Nephron progenitor cell (in vitro differentiated cells): ENCODE results near the gene ARHGAP40.
A peak's percentile ranks its signal among the peaks of the same experiment; 100 is the strongest.

Experiments
- DNase-seq: peaks from one replicate; pipeline ENCODE4 v3.0.0; 2021
- H3K27ac Mint-ChIP-seq: 2 replicates; pipeline ENCODE4 v1.8.0; 2021; ENCODE audit warnings: mild to moderate bottlenecking, moderate library complexity, mixed read lengths
- H3K27me3 Mint-ChIP-seq: 2 replicates; pipeline ENCODE4 v1.8.0; 2021; ENCODE audit warnings: mild to moderate bottlenecking, low read depth, mixed read lengths; ENCODE audit not compliant: poor library complexity
- H3K36me3 Mint-ChIP-seq: 2 replicates; pipeline ENCODE4 v1.8.0; 2021; ENCODE audit warnings: low read depth, mixed read lengths
- H3K4me1 Mint-ChIP-seq: 2 replicates; pipeline ENCODE4 v1.8.0; 2021; ENCODE audit warnings: mixed read lengths
- H3K4me3 Mint-ChIP-seq: 2 replicates; pipeline ENCODE4 v1.8.0; 2021; ENCODE audit warnings: mild to moderate bottlenecking, moderate library complexity, mixed read lengths
- H3K9me3 Mint-ChIP-seq: 2 replicates; pipeline ENCODE4 v1.8.0; 2021; ENCODE audit warnings: mild to moderate bottlenecking, moderate library complexity, mixed read lengths
- CTCF ChIP-seq: fragments of 200-600 bp; sonication (generic); IDR thresholded peaks from 2 replicates; pipeline ENCODE4 v1.5.0; 2021; ENCODE audit warnings: antibody characterized with exemption

The ARHGAP40 gene

GRCh38 chr20:38651562-38651961 is 50.0 kb downstream of the ARHGAP40 start:
- no peaks in the 10 kb centered on the region for H3K36me3 Mint-ChIP-seq

GRCh38 chr20:38652995-38653394 is 51.4 kb downstream of the ARHGAP40 start:
- no peak for TF ChIP-seq CTCF
- H3K27ac Mint-ChIP-seq, result no peak overlapping the region
- H3K9me3 Mint-ChIP-seq, result no peaks in the 10 kb centered on the region
- H3K27me3 Mint-ChIP-seq, result peaks cover 60% of the 10 kb centered on the region
- DNase-seq, result no peak
- H3K4me1 Mint-ChIP-seq, result no peaks in the 10 kb centered on the region
- no peaks in the 10 kb centered on the region for H3K36me3 Mint-ChIP-seq
- no peak overlapping the region for H3K4me3 Mint-ChIP-seq

More at GRCh38 chr20:38651562-38651961, 50.0 kb downstream of the ARHGAP40 start:
- H3K27ac Mint-ChIP-seq, result no peak overlapping the region
- peaks cover 1% of the 10 kb centered on the region for H3K4me1 Mint-ChIP-seq
- no peak overlapping the region for H3K4me3 Mint-ChIP-seq
- no peak for DNase-seq
- peaks cover 60% of the 10 kb centered on the region for H3K27me3 Mint-ChIP-seq
- H3K9me3 Mint-ChIP-seq, result no peaks in the 10 kb centered on the region
- no peak for TF ChIP-seq CTCF

- Mint-ChIP-seq H3K27ac (no peak overlapping the region), H3K36me3 (no peaks in the 10 kb centered on the region), H3K4me3 (no peak overlapping the region), H3K9me3 (no peaks in the 10 kb centered on the region), H3K4me1 (no peaks in the 10 kb centered on the region), H3K27me3 (peaks cover 89% of the 10 kb centered on the region)
- DNase-seq, result no peak
- TF ChIP-seq CTCF, result no peak
Observed at GRCh38 chr20:38657390-38657789, 55.8 kb downstream of the ARHGAP40 start.

GRCh38 chr20:38658879-38659596 is 57.4 kb downstream of the ARHGAP40 start:
- TF ChIP-seq CTCF, result peak; percentile 70
- no peak overlapping the region for H3K4me3 Mint-ChIP-seq
- peaks cover 84% of the 10 kb centered on the region for H3K27me3 Mint-ChIP-seq
- no peaks in the 10 kb centered on the region for H3K36me3 Mint-ChIP-seq
- H3K27ac Mint-ChIP-seq, result no peak overlapping the region
- peak; percentile 49 for DNase-seq
- no peaks in the 10 kb centered on the region for H3K9me3 Mint-ChIP-seq
- H3K4me1 Mint-ChIP-seq, result no peaks in the 10 kb centered on the region

- no peak overlapping the region for H3K4me3 Mint-ChIP-seq
- H3K9me3 Mint-ChIP-seq, result peaks cover 5% of the 10 kb centered on the region
- TF ChIP-seq CTCF, result no peak
- no peak for DNase-seq
- H3K27me3 Mint-ChIP-seq, result peaks cover 84% of the 10 kb centered on the region
- H3K4me1 Mint-ChIP-seq, result peaks cover 1% of the 10 kb centered on the region
- H3K36me3 Mint-ChIP-seq, result no peaks in the 10 kb centered on the region
- H3K27ac Mint-ChIP-seq, result no peak overlapping the region
Observed at GRCh38 chr20:38659597-38659880, 57.9 kb downstream of the ARHGAP40 start.

- DNase-seq, result no peak
- Mint-ChIP-seq H3K4me1 (peaks cover 9% of the 10 kb centered on the region), H3K27ac (no peak overlapping the region), H3K9me3 (peaks cover 5% of the 10 kb centered on the region), H3K4me3 (no peak overlapping the region), H3K36me3 (no peaks in the 10 kb centered on the region), H3K27me3 (peaks cover 83% of the 10 kb centered on the region)
- no peak for TF ChIP-seq CTCF
Observed at GRCh38 chr20:38660429-38660828, 58.8 kb downstream of the ARHGAP40 start.
